Measurements from ENCODE around the gene MSTN.
"Not testable (repeated sequence)": the region's sequence is repeated elsewhere in the genome, so short reads cannot be mapped to it uniquely, and the experiment has no call there.

Gene MSTN

GRCh38 chr2:190036071-190036470 lies 26.5 kb downstream of the MSTN start:
- H3K27me3 ChIP-seq (ENCODE audit: control insufficient read depth in 1 of 2, insufficient read depth in 2 of 2, low read length in 2 of 2): no peaks in the 10 kb centered on the region
- H3K9me3 ChIP-seq (ENCODE audit: control insufficient read depth in 2 of 2, low read length in 2 of 2): no peaks in the 10 kb centered on the region
- H3K4me3 ChIP-seq (ENCODE audit: low read length in 2 of 2): no peak overlapping the region
- H3K4me1 ChIP-seq (ENCODE audit: control insufficient read depth, insufficient read depth, low read length): no peaks in the 10 kb centered on the region
- no peaks in the 10 kb centered on the region for H3K36me3 ChIP-seq (ENCODE audit: control insufficient read depth in 2 of 2, insufficient read depth in 2 of 2, low read length in 2 of 2)
- no peak overlapping the region for H3K9ac ChIP-seq (ENCODE audit: low read length in 2 of 2)
- no peak overlapping the region for H3K27ac ChIP-seq (ENCODE audit: low read length)

GRCh38 chr2:190034417-190034816 lies 28.1 kb downstream of the MSTN start:
- not testable (repeated sequence) for H3K9me3 ChIP-seq (ENCODE audit: control insufficient read depth in 2 of 2, low read length in 2 of 2); H3K4me3 ChIP-seq (ENCODE audit: low read length in 2 of 2); H3K27me3 ChIP-seq (ENCODE audit: control insufficient read depth in 1 of 2, insufficient read depth in 2 of 2, low read length in 2 of 2); H3K27ac ChIP-seq (ENCODE audit: low read length); H3K9ac ChIP-seq (ENCODE audit: low read length in 2 of 2); H3K4me1 ChIP-seq (ENCODE audit: control insufficient read depth, insufficient read depth, low read length); H3K36me3 ChIP-seq (ENCODE audit: control insufficient read depth in 2 of 2, insufficient read depth in 2 of 2, low read length in 2 of 2)

GRCh38 chr2:190031969-190032618 lies 30.4 kb downstream of the MSTN start:
- H3K9ac ChIP-seq (ENCODE audit: low read length in 2 of 2): no peak overlapping the region
- H3K36me3 ChIP-seq (ENCODE audit: control insufficient read depth in 2 of 2, insufficient read depth in 2 of 2, low read length in 2 of 2): no peaks in the 10 kb centered on the region

GRCh38 chr2:190023860-190024259 lies 38.7 kb downstream of the MSTN start:
- Histone ChIP-seq H3K9ac (ENCODE audit: low read length in 2 of 2) (no peak overlapping the region), H3K27ac (ENCODE audit: low read length) (no peak overlapping the region), H3K4me3 (ENCODE audit: low read length in 2 of 2) (no peak overlapping the region), H3K27me3 (ENCODE audit: control insufficient read depth in 1 of 2, insufficient read depth in 2 of 2, low read length in 2 of 2) (no peaks in the 10 kb centered on the region), H3K9me3 (ENCODE audit: control insufficient read depth in 2 of 2, low read length in 2 of 2) (no peaks in the 10 kb centered on the region), H3K36me3 (ENCODE audit: control insufficient read depth in 2 of 2, insufficient read depth in 2 of 2, low read length in 2 of 2) (no peaks in the 10 kb centered on the region), H3K4me1 (ENCODE audit: control insufficient read depth, insufficient read depth, low read length) (no peaks in the 10 kb centered on the region)

More at GRCh38 chr2:190031969-190032618, 30.4 kb downstream of the MSTN start:
- Histone ChIP-seq H3K4me3 (ENCODE audit: low read length in 2 of 2) (no peak overlapping the region), H3K4me1 (ENCODE audit: control insufficient read depth, insufficient read depth, low read length) (no peaks in the 10 kb centered on the region), H3K27ac (ENCODE audit: low read length) (no peak overlapping the region), H3K9me3 (ENCODE audit: control insufficient read depth in 2 of 2, low read length in 2 of 2) (no peaks in the 10 kb centered on the region), H3K27me3 (ENCODE audit: control insufficient read depth in 1 of 2, insufficient read depth in 2 of 2, low read length in 2 of 2) (no peaks in the 10 kb centered on the region)

GRCh38 chr2:190020720-190021119 lies 41.8 kb downstream of the MSTN start:
- no peak overlapping the region for H3K27ac ChIP-seq (ENCODE audit: low read length)
- H3K36me3 ChIP-seq (ENCODE audit: control insufficient read depth in 2 of 2, insufficient read depth in 2 of 2, low read length in 2 of 2): no peaks in the 10 kb centered on the region
- no peaks in the 10 kb centered on the region for H3K4me1 ChIP-seq (ENCODE audit: control insufficient read depth, insufficient read depth, low read length)
- H3K4me3 ChIP-seq (ENCODE audit: low read length in 2 of 2): no peak overlapping the region
- H3K9me3 ChIP-seq (ENCODE audit: control insufficient read depth in 2 of 2, low read length in 2 of 2): peaks cover 0 to 2% of the 10 kb centered on the region in 2 donors
- no peaks in the 10 kb centered on the region for H3K27me3 ChIP-seq (ENCODE audit: control insufficient read depth in 1 of 2, insufficient read depth in 2 of 2, low read length in 2 of 2)
- no peak overlapping the region for H3K9ac ChIP-seq (ENCODE audit: low read length in 2 of 2)

GRCh38 chr2:190017837-190018236 lies 44.7 kb downstream of the MSTN start:
- Histone ChIP-seq H3K9me3 (ENCODE audit: control insufficient read depth in 2 of 2, low read length in 2 of 2) (peaks cover 0 to 3% of the 10 kb centered on the region in 2 donors), H3K9ac (ENCODE audit: low read length in 2 of 2) (no peak overlapping the region), H3K36me3 (ENCODE audit: control insufficient read depth in 2 of 2, insufficient read depth in 2 of 2, low read length in 2 of 2) (no peaks in the 10 kb centered on the region), H3K4me3 (ENCODE audit: low read length in 2 of 2) (no peak overlapping the region), H3K27me3 (ENCODE audit: control insufficient read depth in 1 of 2, insufficient read depth in 2 of 2, low read length in 2 of 2) (no peaks in the 10 kb centered on the region), H3K4me1 (ENCODE audit: control insufficient read depth, insufficient read depth, low read length) (no peaks in the 10 kb centered on the region), H3K27ac (ENCODE audit: low read length) (no peak overlapping the region)

GRCh38 chr2:190015969-190016368 lies 46.6 kb downstream of the MSTN start:
- not testable (repeated sequence) for H3K4me3 ChIP-seq (ENCODE audit: low read length in 2 of 2); H3K9ac ChIP-seq (ENCODE audit: low read length in 2 of 2); H3K36me3 ChIP-seq (ENCODE audit: control insufficient read depth in 2 of 2, insufficient read depth in 2 of 2, low read length in 2 of 2); H3K9me3 ChIP-seq (ENCODE audit: control insufficient read depth in 2 of 2, low read length in 2 of 2); H3K27me3 ChIP-seq (ENCODE audit: control insufficient read depth in 1 of 2, insufficient read depth in 2 of 2, low read length in 2 of 2); H3K4me1 ChIP-seq (ENCODE audit: control insufficient read depth, insufficient read depth, low read length); H3K27ac ChIP-seq (ENCODE audit: low read length)

All from stomach smooth muscle (tissue), 2 donors.